GM10266 (cell line): Measurements from ENCODE around the gene SLC8A1.

ENCODE experiments used
- DNase-seq: peaks from one replicate; pipeline ENCODE4 v3.0.0; 2012; ENCODE audit errors: extremely low spot score
- TF ChIP-seq, protein P1 (sequence below): IDR thresholded peaks from 2 replicates; pipeline ENCODE4 v1.5.1; 2012; ENCODE audit warnings: mild to moderate bottlenecking, low read depth; ENCODE audit not compliant: control insufficient read depth, insufficient read depth; ENCODE audit errors: missing control alignments

Gene SLC8A1

DNA sequence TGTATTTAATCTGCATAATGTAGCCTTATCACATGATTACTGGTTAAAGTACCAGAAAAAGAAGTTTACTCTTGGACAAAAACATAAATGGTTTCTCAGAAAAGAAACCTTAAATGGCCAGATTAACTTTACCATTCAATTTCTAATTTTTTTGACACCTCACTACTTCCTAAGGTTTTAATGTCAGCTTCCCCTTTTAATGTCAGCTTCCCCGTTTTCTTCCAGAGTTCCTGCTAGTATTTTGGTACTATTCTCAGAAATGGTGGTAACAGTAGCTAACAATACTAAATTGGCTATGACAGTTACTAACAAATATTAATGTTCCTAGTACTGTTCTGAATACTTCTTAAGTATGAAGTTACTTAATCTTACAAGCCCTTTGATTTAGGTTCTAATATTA, 22.4 kb upstream of the SLC8A1 start:
- TF ChIP-seq, protein P1, sequence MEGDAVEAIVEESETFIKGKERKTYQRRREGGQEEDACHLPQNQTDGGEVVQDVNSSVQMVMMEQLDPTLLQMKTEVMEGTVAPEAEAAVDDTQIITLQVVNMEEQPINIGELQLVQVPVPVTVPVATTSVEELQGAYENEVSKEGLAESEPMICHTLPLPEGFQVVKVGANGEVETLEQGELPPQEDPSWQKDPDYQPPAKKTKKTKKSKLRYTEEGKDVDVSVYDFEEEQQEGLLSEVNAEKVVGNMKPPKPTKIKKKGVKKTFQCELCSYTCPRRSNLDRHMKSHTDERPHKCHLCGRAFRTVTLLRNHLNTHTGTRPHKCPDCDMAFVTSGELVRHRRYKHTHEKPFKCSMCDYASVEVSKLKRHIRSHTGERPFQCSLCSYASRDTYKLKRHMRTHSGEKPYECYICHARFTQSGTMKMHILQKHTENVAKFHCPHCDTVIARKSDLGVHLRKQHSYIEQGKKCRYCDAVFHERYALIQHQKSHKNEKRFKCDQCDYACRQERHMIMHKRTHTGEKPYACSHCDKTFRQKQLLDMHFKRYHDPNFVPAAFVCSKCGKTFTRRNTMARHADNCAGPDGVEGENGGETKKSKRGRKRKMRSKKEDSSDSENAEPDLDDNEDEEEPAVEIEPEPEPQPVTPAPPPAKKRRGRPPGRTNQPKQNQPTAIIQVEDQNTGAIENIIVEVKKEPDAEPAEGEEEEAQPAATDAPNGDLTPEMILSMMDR, result no peak
- no peak for DNase-seq

DNA sequence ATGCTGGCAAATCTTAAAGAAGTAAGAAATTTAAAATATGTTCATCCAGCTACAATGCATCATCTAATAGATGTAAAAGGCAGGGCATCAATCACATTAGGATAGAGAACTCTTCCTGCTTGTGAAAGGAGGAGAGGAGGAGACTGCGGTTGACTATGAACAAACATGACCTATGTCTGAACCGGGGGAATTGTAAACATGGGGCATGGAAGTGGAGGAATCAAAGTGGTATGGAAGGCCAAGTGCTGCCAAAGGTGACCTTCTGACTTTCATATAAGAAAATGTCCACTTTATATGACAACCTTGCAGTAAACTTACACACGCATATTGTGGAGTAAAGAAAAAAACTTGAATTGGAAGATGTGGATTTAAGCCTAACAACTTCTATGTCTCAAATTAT, 20.0 kb upstream of the SLC8A1 start:
- TF ChIP-seq, protein P1, result no peak
- no peak for DNase-seq

DNA sequence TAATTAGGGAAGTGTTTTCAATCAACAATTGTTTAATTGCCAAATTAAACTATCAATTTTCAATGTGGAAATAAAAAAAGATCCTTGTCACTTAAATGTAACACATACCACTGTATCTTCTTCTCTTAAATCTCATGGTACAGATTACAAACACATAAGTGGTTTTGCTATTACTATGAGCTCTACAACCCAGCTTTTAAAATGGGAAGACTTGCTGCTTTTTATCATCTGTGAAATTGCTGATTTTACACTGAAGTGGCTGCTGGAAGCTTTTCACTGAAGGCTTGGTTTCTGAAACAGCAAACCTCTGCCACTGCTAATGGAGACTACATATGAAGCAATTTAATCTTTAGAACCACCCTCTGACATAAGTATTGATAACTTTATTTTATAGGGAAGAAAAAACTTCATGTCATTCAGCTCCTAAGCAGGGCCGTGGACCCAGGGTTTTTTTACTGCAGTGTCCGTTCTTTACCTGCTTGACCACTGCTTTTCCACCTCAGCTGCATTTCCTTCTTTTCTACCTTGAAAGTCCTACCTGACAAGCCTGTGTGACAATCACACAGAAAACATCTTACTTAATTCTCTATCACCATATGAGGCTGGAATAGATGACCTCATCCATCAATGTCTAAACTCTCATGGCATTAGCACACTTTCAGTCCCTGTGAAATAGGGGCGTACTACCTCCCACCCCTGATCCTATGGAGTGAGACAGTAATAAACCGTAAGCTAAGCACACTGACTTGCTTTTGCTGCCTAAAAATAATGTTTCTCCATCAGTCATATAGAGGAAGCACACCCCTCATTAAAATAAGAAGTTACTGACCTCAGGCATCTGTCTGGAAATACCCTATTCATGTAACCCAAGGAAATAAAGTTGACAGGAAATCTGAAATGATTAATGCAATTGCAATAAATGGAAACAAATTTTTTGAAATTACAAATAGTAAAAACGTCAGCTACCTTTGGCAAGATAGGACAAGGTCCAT, 19.2 kb upstream of the SLC8A1 start:
- TF ChIP-seq, protein P1, result no peak
- no peak for DNase-seq

DNA sequence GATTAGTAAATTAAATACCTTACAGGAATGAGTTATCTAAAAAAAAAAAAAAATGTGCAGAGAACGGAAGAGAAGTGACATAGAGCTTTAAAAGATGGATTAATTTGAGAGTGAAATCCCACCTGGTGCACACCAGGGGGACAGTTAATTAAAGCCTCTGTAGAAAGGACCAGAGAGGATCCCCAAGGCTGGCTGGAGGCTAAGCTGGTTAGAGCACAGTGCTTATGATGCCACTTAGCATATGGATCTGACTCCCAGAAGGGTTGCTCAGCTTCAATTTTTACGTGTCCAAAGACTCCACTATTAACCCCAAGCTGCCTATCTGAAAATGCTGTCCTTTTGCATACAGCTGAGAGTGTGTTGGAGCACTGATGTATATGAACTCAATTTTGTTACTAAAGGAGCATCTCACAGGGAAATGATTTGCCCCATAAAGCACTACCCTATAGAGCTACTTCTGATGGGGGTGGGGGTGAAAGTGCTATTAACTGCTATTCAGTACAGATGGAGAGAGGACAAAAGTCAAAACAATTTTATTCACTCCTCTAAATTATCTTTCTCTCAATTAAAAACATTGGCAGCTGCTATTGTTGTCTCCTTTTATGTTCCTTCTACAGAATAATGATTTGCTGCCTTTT, 15.2 kb upstream of the SLC8A1 start:
- no peak for DNase-seq
- TF ChIP-seq, protein P1, result no peak

DNA sequence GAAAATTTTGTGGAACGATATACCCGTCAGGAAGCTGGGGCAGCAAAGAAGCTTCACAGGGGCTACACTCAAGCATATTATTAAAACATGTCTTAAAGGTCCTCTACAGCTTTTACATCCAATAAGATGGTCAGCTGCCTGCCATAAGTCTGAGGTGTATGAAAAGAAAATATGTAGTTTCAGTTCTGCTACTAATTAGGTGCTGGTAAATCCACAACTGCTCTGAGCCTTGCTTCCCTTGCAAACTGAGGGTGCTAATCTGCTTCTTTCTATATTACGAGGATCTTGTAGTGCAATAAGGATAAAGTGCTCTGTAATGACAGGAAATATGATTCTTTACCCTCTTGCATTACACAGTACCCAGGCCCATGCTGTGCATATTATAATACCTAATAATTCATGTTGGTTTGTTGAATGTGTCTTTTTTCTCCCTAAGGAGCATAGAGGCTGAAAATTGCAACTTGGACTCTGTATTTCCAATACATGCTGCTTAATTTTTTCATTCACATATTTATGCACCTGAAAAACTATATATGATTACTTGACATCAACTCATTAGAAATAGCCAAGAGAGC, 14.5 kb upstream of the SLC8A1 start:
- TF ChIP-seq, protein P1, result no peak
- no peak for DNase-seq

DNA sequence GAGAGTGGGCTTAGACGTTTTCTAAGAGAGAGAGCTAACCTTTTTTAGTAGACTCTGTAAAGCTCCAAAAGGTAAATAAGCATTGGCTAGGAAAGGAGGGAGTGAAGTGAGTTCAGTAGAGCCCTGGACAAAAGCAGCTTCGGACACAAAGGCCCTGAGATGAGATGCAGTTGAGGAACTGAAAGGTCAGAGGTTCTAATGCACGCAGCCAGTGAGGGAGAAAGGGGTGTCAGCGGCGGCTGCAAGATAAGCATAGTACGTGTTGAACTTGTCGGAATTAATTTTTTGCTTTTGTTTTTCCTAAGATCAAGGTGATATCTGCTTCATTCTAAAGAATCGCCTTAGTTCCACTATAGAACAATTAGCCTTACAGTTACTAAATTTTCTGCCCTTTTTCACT, 11.2 kb upstream of the SLC8A1 start:
- no peak for DNase-seq
- TF ChIP-seq, protein P1, result no peak
